Measurements from ENCODE around the gene SLC44A1. TPM values are rescaled to one million over a fixed set of nuclear protein-coding genes. Genes with fewer than 3 reads are reported as not detected.

The SLC44A1 gene
- total RNA-seq, 6 experiments from 2014 or later, result 46.6 to 66.3 (median 56.0) TPM

DNA sequence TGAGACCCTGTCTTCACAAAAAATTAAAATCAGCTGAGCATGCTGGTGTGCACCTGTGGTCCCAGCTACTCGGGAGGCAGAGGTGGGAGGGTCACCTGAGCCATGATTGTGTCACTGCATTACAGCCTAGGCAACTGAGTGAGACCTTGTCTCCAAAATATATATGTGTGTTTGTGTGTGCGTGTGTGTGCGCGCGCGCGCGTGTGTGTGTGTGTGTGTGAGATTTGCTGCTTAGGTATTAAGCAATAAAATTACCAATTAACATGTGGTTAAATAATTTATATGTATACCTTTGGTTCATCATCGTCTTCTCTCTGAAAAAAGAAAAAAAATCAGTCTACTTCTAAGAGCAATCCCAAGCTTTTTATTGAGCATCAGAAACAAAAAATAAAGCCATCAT is 117.4 kb downstream of the SLC44A1 start:
- Mint-ChIP-seq H3K4me3 (no peak overlapping the region), H3K36me3 (ENCODE audit: low read depth) (peaks cover 15% of the 10 kb centered on the region; the same call in 1 of the 2 replicates), H3K27me3 (ENCODE audit: insufficient read depth) (no peaks in the 10 kb centered on the region), H3K27ac (no peak overlapping the region), H3K4me1 (ENCODE audit: low read depth) (peaks cover 22% of the 10 kb centered on the region), H3K9me3 (no peaks in the 10 kb centered on the region)
- TF ChIP-seq, protein P1, sequence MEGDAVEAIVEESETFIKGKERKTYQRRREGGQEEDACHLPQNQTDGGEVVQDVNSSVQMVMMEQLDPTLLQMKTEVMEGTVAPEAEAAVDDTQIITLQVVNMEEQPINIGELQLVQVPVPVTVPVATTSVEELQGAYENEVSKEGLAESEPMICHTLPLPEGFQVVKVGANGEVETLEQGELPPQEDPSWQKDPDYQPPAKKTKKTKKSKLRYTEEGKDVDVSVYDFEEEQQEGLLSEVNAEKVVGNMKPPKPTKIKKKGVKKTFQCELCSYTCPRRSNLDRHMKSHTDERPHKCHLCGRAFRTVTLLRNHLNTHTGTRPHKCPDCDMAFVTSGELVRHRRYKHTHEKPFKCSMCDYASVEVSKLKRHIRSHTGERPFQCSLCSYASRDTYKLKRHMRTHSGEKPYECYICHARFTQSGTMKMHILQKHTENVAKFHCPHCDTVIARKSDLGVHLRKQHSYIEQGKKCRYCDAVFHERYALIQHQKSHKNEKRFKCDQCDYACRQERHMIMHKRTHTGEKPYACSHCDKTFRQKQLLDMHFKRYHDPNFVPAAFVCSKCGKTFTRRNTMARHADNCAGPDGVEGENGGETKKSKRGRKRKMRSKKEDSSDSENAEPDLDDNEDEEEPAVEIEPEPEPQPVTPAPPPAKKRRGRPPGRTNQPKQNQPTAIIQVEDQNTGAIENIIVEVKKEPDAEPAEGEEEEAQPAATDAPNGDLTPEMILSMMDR (IDR thresholded peaks at IDR 0.05), result no peak
- DNase-seq, result no peak

DNA sequence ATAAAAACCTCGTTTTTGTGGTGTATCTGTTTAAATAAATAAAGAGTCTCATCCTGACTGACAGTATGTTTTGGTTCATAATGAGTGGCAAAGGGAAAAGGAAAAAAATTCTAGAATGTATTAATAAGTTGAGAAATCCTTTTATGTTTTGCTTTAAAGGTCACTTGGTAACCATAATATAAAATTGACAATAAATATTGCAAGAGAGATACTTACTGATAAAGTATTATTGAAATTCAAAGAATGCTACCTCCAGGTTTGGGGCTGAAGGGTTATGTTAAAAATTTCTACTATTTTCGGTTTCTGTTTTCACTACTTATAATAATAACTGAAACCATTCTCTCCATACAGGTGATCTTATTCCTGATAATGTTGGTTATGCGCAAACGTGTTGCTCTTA is 118.0 kb downstream of the SLC44A1 start:
- TF ChIP-seq, protein P1 (IDR thresholded peaks at IDR 0.05), result no peak
- Mint-ChIP-seq H3K36me3 (ENCODE audit: low read depth) (peaks cover 16% of the 10 kb centered on the region; the same call in 1 of the 2 replicates), H3K4me1 (ENCODE audit: low read depth) (peaks cover 22% of the 10 kb centered on the region), H3K27ac (no peak overlapping the region), H3K27me3 (ENCODE audit: insufficient read depth) (no peaks in the 10 kb centered on the region), H3K4me3 (no peak overlapping the region), H3K9me3 (no peaks in the 10 kb centered on the region)
- no peak for DNase-seq

DNA sequence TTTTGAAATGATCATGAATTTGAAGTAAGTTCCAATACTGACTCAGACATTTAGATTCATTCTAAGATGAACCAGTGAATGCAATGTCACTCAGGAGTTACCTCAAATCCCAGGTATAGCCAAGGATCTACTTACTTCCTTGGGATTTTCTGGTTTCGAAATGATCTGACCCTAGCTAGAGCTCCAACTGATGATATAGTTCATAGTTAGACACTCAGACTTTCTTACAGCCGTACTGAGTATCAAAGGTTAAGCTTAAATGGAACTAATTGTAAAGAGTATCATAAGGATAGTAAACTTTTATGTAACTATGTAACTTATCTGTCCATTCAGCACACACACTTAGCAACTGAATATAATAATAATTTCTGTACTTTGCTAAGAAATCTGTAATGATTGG is 119.4 kb downstream of the SLC44A1 start:
- TF ChIP-seq, protein P1 (IDR thresholded peaks at IDR 0.05), result no peak
- no peaks in the 10 kb centered on the region for H3K9me3 Mint-ChIP-seq
- H3K4me1 Mint-ChIP-seq (ENCODE audit: low read depth), result peaks cover 22% of the 10 kb centered on the region
- no peak overlapping the region for H3K27ac Mint-ChIP-seq
- DNase-seq, result no peak
- no peak overlapping the region for H3K4me3 Mint-ChIP-seq
- H3K36me3 Mint-ChIP-seq (ENCODE audit: low read depth), result peaks cover 16% of the 10 kb centered on the region; the same call in 1 of the 2 replicates
- no peaks in the 10 kb centered on the region for H3K27me3 Mint-ChIP-seq (ENCODE audit: insufficient read depth)

DNA sequence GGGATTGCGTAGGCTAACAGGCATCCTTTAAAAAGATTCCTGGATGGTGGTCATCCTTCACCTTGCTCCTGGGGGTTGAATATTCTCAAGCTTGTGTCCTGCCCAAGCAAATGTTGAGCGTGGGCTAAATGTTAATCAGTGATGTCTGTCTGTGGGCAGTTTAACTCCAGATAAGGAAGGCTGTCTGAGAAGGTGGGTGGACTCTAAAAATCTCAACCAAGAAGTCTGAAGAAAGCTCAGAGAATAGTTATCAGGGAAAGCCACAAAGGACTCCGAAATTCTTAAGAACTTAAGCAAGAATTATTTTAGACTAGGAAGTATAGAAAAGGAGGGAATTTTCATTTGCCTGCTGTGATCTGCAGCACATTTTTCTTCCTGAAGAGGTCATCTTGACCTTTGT is 125.5 kb downstream of the SLC44A1 start:
- Mint-ChIP-seq H3K4me3 (no peak overlapping the region), H3K27ac (no peak overlapping the region), H3K27me3 (ENCODE audit: insufficient read depth) (no peaks in the 10 kb centered on the region), H3K4me1 (ENCODE audit: low read depth) (peaks cover 6% of the 10 kb centered on the region; the same call in 1 of the 2 replicates), H3K9me3 (no peaks in the 10 kb centered on the region), H3K36me3 (ENCODE audit: low read depth) (peaks cover 20% of the 10 kb centered on the region; the same call in 1 of the 2 replicates)
- DNase-seq, result no peak
- TF ChIP-seq, protein P1 (IDR thresholded peaks at IDR 0.05), result no peak

DNA sequence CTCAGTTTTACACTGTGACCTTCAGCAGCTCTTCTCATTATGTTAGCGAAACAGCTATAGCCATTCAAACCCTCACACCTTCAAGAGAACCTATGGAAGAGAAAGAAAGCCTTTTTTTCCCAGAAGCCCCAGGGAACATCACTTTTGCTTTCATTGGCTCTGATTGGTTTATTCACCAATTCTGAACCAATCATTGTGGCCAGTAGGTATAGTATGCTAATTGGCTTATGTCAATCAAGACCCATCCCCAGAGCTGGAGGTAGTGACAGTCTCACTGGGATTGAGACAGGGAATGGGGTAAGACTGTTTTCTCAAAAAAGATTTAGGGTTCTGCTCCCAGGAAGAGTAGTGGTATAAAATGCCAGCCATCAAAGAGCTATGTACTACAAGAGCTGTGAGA is 129.3 kb downstream of the SLC44A1 start:
- no peak overlapping the region for H3K4me3 Mint-ChIP-seq
- no peaks in the 10 kb centered on the region for H3K9me3 Mint-ChIP-seq
- no peaks in the 10 kb centered on the region for H3K27me3 Mint-ChIP-seq (ENCODE audit: insufficient read depth)
- no peaks in the 10 kb centered on the region for H3K4me1 Mint-ChIP-seq (ENCODE audit: low read depth)
- no peak for DNase-seq
- no peak overlapping the region for H3K27ac Mint-ChIP-seq
- peaks cover 9% of the 10 kb centered on the region; the same call in 1 of the 2 replicates for H3K36me3 Mint-ChIP-seq (ENCODE audit: low read depth)
- TF ChIP-seq, protein P1 (IDR thresholded peaks at IDR 0.05), result no peak

DNA sequence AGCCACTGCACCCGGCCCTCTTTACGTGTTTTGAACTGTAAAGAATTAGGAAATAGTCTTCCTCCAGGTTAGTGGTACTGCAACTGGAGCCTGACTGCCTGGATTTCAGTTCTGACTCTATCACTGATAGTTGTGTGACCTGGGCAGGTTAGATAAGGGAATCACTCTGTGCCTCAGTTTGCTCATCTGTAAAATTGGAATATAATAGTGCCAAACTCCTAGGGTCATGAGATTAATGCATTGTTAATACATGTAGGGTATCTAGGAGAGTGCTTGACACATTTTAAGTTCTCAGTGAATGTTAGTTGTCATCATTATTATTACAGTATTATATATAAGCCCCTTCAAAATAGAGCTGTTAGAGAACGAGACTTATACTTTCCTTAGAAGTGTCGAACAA is 130.9 kb downstream of the SLC44A1 start:
- H3K9me3 Mint-ChIP-seq, result no peaks in the 10 kb centered on the region
- no peak overlapping the region for H3K4me3 Mint-ChIP-seq
- H3K4me1 Mint-ChIP-seq (ENCODE audit: low read depth), result no peaks in the 10 kb centered on the region

More for the DNA sequence above, 130.9 kb downstream of the SLC44A1 start:
- Mint-ChIP-seq H3K27ac (no peak overlapping the region), H3K27me3 (ENCODE audit: insufficient read depth) (no peaks in the 10 kb centered on the region), H3K36me3 (ENCODE audit: low read depth) (peaks cover 9% of the 10 kb centered on the region; the same call in 1 of the 2 replicates)
- TF ChIP-seq, protein P1 (IDR thresholded peaks at IDR 0.05), result no peak
- DNase-seq, result no peak

Data from HFFc6 (cell line).